Stimulated activated naive B cell treated with anti-CD40 and anti-IgM and Interleukin-4, amounts not matched to agents 10 μg/mL and 1 μg/mL and 100 μg/mL, for 72 hours (primary cell): ENCODE measurements around the gene CMIP.
"Not testable (repeated sequence)": the region's sequence is repeated elsewhere in the genome, so short reads cannot be mapped to it uniquely, and the experiment has no call there.

ENCODE experiments used
- ATAC-seq, 2 donors: fragments of 150-1000 bp; cut with Tn5 transposase; replicated peaks; 2 replicates each; pipeline ENCODE4 v1.10.0; 2021; ENCODE audit warnings: moderate library complexity in 1 of 2
- DNase-seq: peaks from one replicate; pipeline ENCODE4 v3.0.0; 2021
- H3K27ac Mint-ChIP-seq: one replicate; pipeline ENCODE4 v1.8.0; 2022; ENCODE audit warnings: mild to moderate bottlenecking, mixed read lengths
- H3K27me3 Mint-ChIP-seq, 2 donors: one replicate each; pipeline ENCODE4 v1.8.0; 2022; ENCODE audit warnings: mixed read lengths in 2 of 2
- H3K36me3 Mint-ChIP-seq, 2 donors: one replicate each; pipeline ENCODE4 v1.8.0; 2022; ENCODE audit warnings: mixed read lengths in 2 of 2, mild to moderate bottlenecking in 1 of 2
- H3K4me1 Mint-ChIP-seq, 2 donors: one replicate each; pipeline ENCODE4 v1.8.0; 2022; ENCODE audit warnings: mixed read lengths in 2 of 2, mild to moderate bottlenecking in 1 of 2
- H3K4me3 Mint-ChIP-seq, 2 donors: one replicate each; pipeline ENCODE4 v1.8.0; 2022; ENCODE audit warnings: mild to moderate bottlenecking in 2 of 2, mixed read lengths in 2 of 2, moderate library complexity in 1 of 2
- H3K9me3 Mint-ChIP-seq, 2 donors: one replicate each; pipeline ENCODE4 v1.8.0; 2022; ENCODE audit warnings: mixed read lengths in 2 of 2, mild to moderate bottlenecking in 1 of 2

CMIP gene

DNA sequence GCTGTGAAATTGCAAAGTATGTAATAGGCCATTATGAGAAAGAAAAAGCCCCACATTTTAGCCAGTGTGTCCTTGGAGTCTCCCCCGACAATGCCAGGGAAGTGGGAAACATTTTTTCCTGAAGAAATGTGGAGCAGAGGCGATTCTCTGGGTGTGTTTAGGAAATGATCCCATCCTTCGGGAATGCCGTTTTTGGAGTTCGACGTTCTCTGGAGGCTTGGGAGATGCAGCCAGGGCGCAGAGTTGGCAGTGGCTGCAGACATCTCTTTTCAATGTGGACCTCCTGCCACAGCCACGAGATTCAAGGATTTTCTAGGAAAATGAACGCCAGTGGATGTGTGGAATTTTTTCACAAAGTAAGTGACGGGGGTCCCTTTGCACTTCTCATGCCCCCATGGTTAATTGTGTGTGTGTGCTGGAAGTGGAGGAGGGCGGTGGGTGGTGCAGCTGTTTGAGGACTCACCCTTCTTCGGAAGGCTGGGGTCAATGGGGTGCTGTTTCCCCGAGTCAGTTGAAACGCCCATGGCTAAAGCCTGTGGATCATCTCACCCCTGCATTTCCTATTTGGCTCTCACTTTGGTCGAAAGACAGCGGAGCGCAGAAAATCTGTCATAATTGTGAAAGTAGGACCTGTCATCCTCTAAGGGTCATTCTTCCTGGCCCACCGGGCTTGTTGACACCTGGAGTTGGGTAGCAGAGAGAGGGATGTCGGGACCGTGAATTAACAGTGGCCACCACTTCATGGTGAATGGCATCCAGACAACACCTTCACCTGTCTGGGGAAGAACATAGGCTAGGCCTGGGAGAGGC lies 73.2 kb downstream of the CMIP start:
- Mint-ChIP-seq H3K27me3 (no peaks in the 10 kb centered on the region), H3K36me3 (peaks cover 16 to 36% of the 10 kb centered on the region in 2 donors), H3K4me1 (peaks cover 44 to 77% of the 10 kb centered on the region in 2 donors), H3K4me3 (no peak overlapping the region), H3K27ac (no peak overlapping the region), H3K9me3 (no peaks in the 10 kb centered on the region)
- no peak for ATAC-seq
- no peak for DNase-seq

DNA sequence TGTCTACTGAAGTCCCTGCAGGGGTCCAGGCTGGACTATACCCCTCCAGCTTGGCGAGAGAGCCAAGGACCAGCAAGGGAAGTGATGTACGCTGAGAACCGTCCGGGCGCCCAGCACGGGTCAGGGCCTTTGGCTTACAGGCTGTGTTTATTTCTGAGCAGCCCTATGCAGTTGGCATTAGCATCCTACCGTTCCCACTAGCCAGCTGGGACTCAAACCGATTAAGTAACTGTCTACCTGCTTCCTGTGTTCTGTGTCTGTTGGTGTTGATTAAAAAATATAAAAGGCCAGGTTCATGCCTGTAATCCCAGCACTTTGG lies 73.8 kb downstream of the CMIP start:
- H3K4me1 Mint-ChIP-seq: peaks cover 42 to 71% of the 10 kb centered on the region in 2 donors

DNA sequence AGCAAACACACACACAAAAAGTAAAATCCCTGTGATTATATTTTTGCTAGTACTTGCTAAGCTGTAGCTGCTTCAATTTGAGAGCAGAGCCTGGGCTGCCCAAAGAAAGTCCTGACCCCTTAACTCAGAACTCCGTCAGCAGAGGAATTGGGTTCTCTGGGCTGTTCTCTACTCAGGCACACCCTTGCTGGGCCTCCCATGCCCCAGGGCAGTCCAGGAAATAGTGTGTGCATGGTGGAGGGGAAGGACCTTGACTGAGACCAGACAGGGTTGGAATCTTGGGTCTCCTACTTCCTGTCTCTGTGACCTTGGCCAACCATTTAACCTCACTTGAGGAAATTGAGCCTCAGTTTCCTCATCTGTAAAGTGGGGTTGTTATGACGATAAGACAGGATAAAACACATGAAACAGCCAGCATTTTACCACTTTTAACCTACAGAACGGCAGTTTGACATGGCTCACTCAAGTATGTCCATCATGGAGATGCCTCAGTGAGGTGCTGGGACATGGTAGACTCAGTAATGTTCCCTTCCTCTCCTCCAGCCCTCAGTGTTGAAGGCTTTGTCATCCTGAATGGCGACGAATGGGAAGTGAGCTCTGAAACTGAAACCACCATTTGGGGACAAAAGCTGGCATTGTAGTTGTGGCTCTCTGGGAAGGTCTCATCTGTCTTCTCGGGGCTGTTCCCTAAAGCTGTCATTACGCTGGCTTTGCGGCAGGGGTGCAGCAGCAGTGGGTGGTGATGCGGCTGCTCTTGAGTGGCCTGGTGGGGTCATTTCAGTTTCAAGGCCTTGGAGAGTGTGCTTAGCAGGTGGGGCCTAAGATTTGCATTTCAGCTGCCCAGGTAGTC lies 74.9 kb downstream of the CMIP start:
- ATAC-seq (peak; percentile 21 to 24), DNase-seq (no peak)
- Mint-ChIP-seq H3K9me3 (no peaks in the 10 kb centered on the region), H3K36me3 (peaks cover 20 to 32% of the 10 kb centered on the region in 2 donors), H3K27me3 (no peaks in the 10 kb centered on the region), H3K4me1 (peaks cover 32 to 60% of the 10 kb centered on the region in 2 donors), H3K27ac (peak overlapping the region; percentile 89), H3K4me3 (peak overlapping the region; percentile 5 to 29)

More for the DNA sequence above, 73.8 kb downstream of the CMIP start:
- H3K27me3 Mint-ChIP-seq: no peaks in the 10 kb centered on the region
- H3K27ac Mint-ChIP-seq: no peak overlapping the region
- H3K36me3 Mint-ChIP-seq: peaks cover 18 to 38% of the 10 kb centered on the region in 2 donors
- no peaks in the 10 kb centered on the region for H3K9me3 Mint-ChIP-seq
- H3K4me3 Mint-ChIP-seq: no peak overlapping the region
- no peak for ATAC-seq
- DNase-seq: no peak

DNA sequence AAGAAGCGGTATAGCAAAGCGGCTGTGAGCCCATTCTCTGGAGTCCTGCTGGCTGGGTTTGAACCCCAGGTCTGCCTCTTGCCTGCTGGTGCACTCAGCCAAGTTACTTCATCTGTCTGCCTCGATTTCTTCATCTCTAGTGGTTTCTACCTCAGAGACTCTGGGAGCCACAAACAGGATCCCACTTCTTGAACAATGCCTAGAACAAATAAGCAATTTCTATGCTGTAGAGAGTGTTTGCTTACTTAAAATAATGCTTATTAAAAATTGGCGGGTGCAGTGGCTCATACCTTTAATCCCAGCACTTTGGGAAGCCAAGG lies 75.5 kb downstream of the CMIP start:
- Mint-ChIP-seq H3K27me3 (no peaks in the 10 kb centered on the region), H3K4me3 (no peak overlapping the region), H3K4me1 (peaks cover 30 to 54% of the 10 kb centered on the region in 2 donors), H3K9me3 (no peaks in the 10 kb centered on the region), H3K27ac (peak overlapping the region; percentile 89), H3K36me3 (peaks cover 20 to 31% of the 10 kb centered on the region in 2 donors)
- ATAC-seq (no peak), DNase-seq (no peak)

DNA sequence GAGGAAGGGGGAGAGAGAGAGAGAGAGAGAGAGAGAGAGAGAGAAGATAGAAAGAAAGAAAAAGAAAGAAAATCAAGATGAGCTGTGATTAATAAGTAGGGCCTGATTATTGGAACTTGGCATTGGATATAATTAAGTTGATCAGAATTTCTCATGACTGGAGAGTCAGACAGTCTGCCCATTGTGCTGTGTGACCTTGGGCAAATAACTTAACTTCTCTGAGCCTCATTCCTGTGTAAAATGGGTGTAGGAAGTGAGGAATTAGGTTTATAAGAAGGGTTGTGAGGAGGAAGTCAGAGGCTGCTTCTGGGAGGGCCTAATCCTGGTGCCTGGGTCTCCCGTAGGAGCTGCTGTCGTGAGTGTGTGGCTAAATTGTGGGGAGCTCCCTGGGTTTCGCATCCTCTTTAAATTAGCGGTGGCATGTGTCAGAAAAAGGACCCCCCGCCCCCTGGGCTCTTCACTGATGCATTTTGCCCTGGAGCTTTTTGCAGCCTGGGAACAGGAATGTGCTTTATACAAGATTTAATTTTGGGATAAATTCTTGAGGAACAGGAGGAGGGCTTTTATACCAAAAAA lies 76.0 kb downstream of the CMIP start:
- Mint-ChIP-seq H3K36me3 (peaks cover 18 to 28% of the 10 kb centered on the region in 2 donors), H3K27me3 (no peaks in the 10 kb centered on the region), H3K4me3 (peak overlapping the region in 1 of 2 donors; percentile 35), H3K27ac (peak overlapping the region; percentile 75), H3K4me1 (peaks cover 30 to 54% of the 10 kb centered on the region in 2 donors), H3K9me3 (no peaks in the 10 kb centered on the region)
- ATAC-seq (peak; percentile 60 to 62), DNase-seq (no peak)

DNA sequence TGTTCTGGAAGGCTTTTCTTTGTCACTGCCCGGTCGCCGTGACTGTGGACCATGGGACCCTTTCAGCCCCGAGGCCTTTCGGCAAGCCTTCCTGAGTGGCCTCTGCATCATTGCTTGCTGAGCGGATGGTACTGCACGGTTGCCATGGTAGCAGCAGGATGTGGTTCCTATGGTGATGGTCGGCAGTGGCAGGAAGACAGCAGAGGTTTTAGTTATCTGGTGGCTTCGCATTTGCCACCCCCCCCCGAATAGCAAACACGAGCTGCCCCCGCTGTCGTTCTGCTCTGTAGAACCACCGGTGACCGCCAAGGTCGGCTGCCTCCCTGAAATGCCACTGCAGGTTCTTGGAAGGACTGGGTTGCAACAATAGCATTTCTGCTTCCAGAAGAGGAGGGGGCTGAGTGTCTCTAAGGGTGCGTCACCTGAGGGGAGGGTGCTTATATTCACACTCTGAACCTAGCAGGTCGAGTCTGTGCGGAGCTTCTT lies 76.6 kb downstream of the CMIP start:
- peak; percentile 71 to 81 for ATAC-seq

DNA sequence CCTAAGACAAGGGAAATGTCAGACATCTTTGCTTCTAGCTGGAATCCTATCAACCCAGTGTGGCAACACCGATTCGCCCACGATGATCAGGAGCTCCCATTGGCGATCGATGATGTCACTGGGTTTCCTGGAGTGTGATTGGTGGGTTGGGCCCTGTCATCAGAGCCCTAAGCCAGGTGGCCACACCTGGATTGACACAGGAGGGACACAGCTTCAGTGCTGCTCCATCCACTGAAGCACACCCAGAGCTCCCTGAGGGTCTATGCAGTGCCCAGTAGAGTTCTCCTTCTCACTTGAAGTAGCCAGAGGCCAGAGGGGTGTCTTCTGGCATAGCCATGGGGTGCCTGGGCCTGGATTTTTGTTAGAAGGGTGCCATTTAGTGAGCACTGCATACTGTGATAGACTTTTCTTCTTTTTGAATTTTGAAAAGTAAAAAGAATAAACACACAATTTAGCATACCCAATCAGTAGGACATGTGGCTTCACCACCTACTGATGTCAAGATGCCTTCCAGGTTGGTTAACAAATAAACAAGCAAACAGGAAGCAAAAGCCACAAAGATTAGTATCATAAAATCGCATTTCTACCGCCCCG lies 77.6 kb downstream of the CMIP start:
- DNase-seq (no peak), ATAC-seq (no peak)
- H3K27ac Mint-ChIP-seq: no peak overlapping the region
- no peak overlapping the region for H3K4me3 Mint-ChIP-seq
- peaks cover 14 to 29% of the 10 kb centered on the region in 2 donors for H3K36me3 Mint-ChIP-seq
- H3K27me3 Mint-ChIP-seq: no peaks in the 10 kb centered on the region
- H3K9me3 Mint-ChIP-seq: no peaks in the 10 kb centered on the region
- peaks cover 31 to 52% of the 10 kb centered on the region in 2 donors for H3K4me1 Mint-ChIP-seq

More for the DNA sequence above, 76.6 kb downstream of the CMIP start:
- Mint-ChIP-seq H3K9me3 (no peaks in the 10 kb centered on the region), H3K27ac (peak overlapping the region; percentile 85), H3K36me3 (peaks cover 18 to 29% of the 10 kb centered on the region in 2 donors), H3K27me3 (no peaks in the 10 kb centered on the region), H3K4me3 (peak overlapping the region in 1 of 2 donors; percentile 35), H3K4me1 (peaks cover 30 to 52% of the 10 kb centered on the region in 2 donors)
- peak; percentile 34 for DNase-seq

DNA sequence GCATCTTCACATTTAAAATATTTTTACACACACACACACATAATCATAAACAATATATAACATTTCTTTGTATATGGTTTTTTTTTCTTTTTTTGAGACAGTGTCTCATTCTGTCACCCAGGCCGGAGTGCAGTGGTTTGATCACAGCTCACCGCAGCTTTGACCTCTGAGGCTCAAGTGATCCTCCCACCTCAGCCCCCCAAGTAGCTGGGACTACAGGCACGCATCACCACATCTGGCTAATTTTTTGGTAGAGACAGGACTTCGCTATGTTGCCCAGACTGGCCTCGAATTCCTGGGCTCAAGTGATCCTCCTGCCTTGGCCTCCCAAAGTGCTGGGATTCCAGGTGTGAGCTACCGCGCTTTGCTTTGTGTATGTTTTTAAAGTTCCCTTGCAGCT lies 78.2 kb downstream of the CMIP start:
- Mint-ChIP-seq H3K27ac (peak overlapping the region; percentile 76), H3K4me1 (peaks cover 31 to 54% of the 10 kb centered on the region in 2 donors), H3K36me3 (peaks cover 12 to 27% of the 10 kb centered on the region in 2 donors)
- DNase-seq, H3K9me3 Mint-ChIP-seq, ATAC-seq, H3K4me3 Mint-ChIP-seq, H3K27me3 Mint-ChIP-seq: not testable (repeated sequence)

DNA sequence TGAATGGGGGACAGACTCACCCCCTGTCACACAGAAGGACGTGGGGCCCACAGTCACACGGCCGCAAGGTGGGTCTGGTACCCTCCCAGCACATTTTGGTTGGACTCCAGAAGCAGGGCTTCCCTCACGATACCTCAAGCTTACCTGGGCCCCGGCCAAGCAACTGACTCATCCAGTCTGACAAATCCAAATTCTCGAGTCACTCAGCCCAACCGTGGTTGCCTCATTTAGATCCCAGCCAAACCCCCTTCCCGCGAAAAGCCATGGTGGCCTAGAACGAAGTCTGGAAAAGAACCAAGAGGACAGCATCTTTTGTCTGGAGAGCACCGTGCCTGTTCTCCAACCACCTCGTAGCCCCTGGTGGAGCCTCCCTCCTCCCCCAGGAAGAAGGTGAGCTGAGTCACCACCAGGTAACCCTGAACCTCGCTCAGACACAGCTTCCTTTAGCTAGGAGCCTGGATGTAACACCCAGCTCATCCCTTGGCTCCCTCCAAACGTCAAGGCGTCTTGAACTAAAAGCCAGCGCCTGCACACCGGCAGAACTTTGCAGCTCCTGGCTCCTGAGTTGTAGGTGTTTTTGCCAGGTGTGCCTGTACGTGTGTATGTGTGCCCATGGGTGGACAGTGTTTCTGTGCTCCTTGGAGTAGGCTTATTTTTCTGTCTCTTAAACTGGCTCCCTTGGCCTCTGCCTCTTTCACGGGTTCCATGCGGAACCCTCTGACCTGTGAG lies 78.9 kb downstream of the CMIP start:
- ATAC-seq (no peak), DNase-seq (no peak)
- no peak overlapping the region for H3K4me3 Mint-ChIP-seq
- H3K36me3 Mint-ChIP-seq: peaks cover 10 to 24% of the 10 kb centered on the region in 2 donors
- H3K27ac Mint-ChIP-seq: peak overlapping the region; percentile 76
- H3K27me3 Mint-ChIP-seq: no peaks in the 10 kb centered on the region
- peaks cover 31 to 54% of the 10 kb centered on the region in 2 donors for H3K4me1 Mint-ChIP-seq
- H3K9me3 Mint-ChIP-seq: no peaks in the 10 kb centered on the region

DNA sequence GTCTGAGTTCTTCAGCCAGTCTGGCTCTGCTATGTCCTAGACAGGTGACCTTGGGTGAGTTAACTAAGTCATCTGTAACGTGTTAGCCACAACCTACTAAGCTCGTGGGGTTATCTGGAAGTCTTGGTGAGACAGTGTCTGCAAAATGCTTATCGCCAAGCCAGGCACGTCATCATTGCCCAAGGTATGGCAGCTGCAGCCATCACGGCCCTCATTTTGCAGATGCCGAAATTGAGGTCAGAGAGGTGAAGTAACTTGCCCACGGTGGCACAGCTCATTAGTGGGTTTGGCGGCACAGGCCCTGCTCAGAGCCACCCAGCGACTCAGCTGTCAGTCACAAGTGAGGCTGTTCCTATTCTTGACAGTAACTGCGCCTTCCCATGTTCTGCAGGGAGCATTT lies 79.8 kb downstream of the CMIP start:
- DNase-seq (no peak), ATAC-seq (no peak)
- no peak overlapping the region for H3K4me3 Mint-ChIP-seq
- no peaks in the 10 kb centered on the region for H3K27me3 Mint-ChIP-seq
- H3K36me3 Mint-ChIP-seq: peaks cover 14 to 24% of the 10 kb centered on the region in 2 donors
- no peak overlapping the region for H3K27ac Mint-ChIP-seq
- H3K4me1 Mint-ChIP-seq: peaks cover 38 to 58% of the 10 kb centered on the region in 2 donors
- H3K9me3 Mint-ChIP-seq: no peaks in the 10 kb centered on the region

DNA sequence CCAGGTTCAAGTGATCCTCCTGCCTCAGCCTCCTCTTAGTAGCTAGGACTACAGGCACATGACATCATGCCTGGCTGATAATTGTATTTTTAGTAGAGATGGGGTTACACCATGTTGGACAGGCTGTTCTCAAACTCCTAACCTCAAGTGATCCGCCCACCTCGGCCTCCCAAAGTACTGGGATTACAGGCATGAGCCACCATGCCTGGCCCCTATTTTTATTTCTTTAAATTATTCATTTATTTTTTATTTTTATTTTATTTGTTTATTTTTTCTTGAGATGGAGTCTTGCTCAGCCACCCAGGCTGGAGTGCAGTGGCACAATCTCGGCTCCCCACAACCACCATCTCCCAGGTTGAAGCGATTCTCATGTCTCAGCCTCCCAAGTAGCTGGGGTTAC lies 80.3 kb downstream of the CMIP start:
- not testable (repeated sequence) for DNase-seq, H3K27ac Mint-ChIP-seq, H3K27me3 Mint-ChIP-seq, ATAC-seq, H3K9me3 Mint-ChIP-seq, H3K4me3 Mint-ChIP-seq
- Mint-ChIP-seq H3K36me3 (peaks cover 14 to 21% of the 10 kb centered on the region in 2 donors), H3K4me1 (peaks cover 34 to 54% of the 10 kb centered on the region in 2 donors)

DNA sequence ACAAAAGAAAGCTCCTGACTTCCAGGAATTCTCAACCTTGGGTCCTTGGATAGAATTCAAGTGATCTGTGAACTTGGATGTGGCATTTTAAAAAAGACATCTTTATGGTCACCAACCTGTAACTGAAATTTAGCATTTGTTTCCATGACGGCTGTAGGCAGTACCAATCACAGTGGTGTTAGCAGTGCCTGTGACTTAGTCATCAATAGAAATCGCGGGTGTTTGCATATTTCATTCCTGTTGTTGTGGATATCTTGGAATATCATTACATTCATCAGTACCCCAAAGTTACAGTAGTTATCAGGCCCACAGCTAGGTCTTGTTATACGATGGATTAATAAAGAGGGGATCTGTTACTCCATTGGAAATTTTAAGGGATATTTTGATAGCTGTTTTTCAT lies 81.6 kb downstream of the CMIP start:
- Mint-ChIP-seq H3K9me3 (no peaks in the 10 kb centered on the region), H3K36me3 (peaks cover 14 to 24% of the 10 kb centered on the region in 2 donors), H3K27me3 (no peaks in the 10 kb centered on the region), H3K27ac (no peak overlapping the region), H3K4me3 (no peak overlapping the region), H3K4me1 (peaks cover 29 to 48% of the 10 kb centered on the region in 2 donors)
- ATAC-seq (no peak), DNase-seq (no peak)

DNA sequence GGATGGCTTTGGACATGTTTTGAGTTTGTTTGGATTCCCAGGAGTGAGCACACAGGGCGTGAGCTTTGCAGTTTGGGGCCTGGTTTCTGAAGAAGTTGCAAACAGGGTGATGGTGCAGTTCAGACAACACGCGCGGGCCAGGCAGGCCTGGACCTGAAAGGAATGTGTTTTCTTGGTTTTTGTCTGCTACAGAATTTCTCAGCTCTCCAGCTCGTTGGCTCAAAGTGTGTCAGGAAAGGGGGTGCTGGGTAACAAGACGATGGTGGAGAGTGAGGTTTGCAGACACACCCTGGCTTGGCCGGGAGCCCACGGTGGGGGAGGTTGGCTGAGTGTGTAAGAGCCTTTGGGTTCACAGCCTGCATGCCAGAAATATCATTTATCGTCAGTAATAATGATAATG lies 82.3 kb downstream of the CMIP start:
- Mint-ChIP-seq H3K4me3 (no peak overlapping the region), H3K36me3 (peaks cover 14 to 21% of the 10 kb centered on the region in 2 donors), H3K27me3 (no peaks in the 10 kb centered on the region), H3K27ac (peak overlapping the region; percentile 33), H3K9me3 (no peaks in the 10 kb centered on the region), H3K4me1 (peaks cover 27 to 46% of the 10 kb centered on the region in 2 donors)
- DNase-seq (no peak), ATAC-seq (no peak)
